ENCODE results near the gene ESR2.

GRCh38 chr14:64059454-64060198 is 234.5 kb downstream of the ESR2 start:
- no peak for TF ChIP-seq RAD21 (IDR thresholded peaks at IDR 0.05; ENCODE audit: low read length)
- no peak for TF ChIP-seq POLR2AphosphoS5 (IDR thresholded peaks at IDR 0.05; ENCODE audit: low read depth, low read length)
- no peak for TF ChIP-seq CTCF (IDR thresholded peaks at IDR 0.05)

Data from SK-N-SH (cell line).